GM12872 (cell line): Measurements from ENCODE around the gene PDE3B.

ENCODE experiments used
- CTCF ChIP-seq: IDR thresholded peaks from 3 replicates; pipeline ENCODE4 v1.5.1; 2011; ENCODE audit warnings: low read depth, mild to moderate bottlenecking, low read length, moderate library complexity; ENCODE audit not compliant: insufficient read depth

Gene PDE3B

GRCh38 chr11:14635546-14635945 lies 8.1 kb upstream of the PDE3B start:
- TF ChIP-seq CTCF, result no peak

DNA sequence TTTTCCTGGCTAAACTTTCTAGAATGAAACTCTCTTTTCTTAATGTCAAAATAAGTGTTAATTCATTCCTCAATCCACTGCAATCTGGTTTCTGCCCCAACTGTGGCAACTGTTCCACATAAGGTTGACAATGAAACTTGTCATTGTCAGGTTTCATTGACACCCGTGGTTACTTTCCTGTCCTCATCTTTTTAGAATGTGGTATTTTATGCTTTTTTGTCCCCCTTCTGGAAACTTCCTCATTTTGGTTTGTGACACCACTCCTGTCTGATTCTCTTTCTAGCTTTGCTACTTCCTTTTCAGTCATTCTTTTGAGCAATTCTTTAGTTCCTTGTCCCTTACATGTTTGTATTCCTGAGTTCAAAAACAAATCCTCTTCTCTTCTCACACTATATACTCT lies 7.5 kb upstream of the PDE3B start:
- TF ChIP-seq CTCF, result no peak

GRCh38 chr11:14637868-14638409 lies 5.7 kb upstream of the PDE3B start:
- no peak for TF ChIP-seq CTCF

DNA sequence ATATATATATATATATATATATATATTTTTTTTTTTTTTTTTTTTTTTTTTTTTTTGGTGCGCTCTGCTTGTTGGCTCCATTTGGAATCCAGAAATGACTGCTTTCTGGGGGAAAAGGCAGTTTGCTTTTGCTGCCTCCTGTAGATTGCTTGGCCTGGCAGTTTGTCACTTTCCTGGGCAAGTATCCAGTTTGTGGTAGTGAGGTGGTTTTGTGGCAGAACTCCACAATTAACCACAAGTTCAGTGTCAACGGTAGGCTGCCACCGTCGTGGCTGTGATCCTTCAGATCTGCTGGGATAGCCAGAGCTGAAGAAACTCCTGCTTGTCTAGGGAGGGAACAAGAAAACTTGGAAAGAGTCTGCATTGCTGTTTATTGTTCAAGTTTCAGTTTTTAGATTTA lies 5.0 kb upstream of the PDE3B start:
- no peak for TF ChIP-seq CTCF

DNA sequence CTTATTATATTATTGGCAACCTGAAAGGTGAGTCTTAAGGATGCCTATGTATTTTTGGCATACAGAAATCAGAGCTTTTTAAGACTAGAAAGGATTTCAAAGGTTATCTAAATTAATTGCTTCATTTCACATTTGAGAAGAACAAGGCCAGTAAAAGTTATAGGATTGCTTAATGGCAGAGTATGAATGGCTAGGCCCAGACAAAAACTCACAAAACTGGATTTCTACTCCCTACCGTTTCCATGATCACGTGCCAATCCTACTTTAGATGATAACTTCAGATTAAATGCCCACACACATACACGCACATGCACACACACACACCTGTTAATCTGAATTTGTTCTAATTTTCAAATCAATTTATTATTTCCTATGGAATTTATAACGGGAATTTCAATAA lies 1.8 kb upstream of the PDE3B start:
- TF ChIP-seq CTCF, result no peak

DNA sequence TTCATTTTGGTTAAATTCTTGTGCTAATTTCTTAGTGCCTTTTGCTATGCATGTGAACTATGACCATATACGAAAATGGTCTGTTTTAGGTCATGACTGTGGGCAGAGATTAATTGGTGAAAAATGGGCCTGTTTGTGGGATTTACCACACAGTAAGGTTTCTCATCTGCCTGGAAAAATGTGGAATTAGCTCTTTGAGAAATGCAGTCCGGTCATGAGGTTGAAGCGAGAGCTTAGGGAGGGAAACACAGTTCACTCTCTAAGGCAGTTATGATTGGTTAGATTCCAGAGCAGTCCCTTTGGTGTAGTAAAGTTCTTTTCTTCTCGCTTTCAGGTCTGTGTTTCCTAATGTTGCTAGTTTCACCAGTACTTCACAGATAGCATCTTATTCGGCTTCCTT lies 1.2 kb upstream of the PDE3B start:
- no peak for TF ChIP-seq CTCF

DNA sequence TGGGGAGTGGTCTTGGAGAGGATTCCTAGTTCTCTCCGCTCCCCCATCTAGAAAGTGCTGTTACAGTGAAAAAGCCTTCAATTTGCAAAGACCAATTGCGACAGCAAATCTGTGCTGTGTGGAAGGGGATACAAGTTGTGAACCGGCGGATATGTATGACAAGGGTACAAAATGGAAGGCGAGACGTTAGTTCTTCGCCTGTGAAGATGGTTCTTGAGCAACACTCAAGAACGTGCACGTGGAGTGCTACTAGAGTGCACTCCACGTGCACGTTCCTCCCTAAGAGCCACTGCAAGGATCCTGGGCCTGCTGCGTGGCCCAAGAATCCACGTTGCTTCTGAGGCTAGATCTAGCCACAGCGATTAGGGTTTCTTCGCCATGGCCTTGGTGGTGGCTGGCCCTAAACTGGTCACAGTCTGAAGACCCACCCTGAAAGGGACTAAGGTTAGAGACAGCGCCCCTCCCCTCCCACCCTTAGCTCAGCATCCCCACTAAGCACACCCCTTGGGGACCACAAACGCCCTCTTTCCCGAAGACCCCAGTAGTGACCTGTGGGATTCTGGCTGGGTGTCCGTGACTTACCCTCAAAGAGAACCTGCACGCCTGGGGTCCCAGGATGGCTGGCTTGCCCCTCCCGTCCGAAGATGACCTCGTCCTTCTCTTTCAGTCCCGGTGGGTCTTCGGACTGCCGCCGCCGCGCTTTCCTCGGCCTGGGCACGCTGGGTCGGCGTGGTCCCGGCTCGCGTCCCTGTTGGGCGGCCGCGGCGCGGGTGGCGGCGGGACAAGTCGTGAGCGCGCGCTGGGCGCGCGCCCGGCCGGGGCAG lies 519 bp upstream of the PDE3B start:
- TF ChIP-seq CTCF, result no peak
